Gastroesophageal sphincter (tissue), 3 donors: Measurements from ENCODE around the gene ADGRF1.

Source experiments
- EP300 ChIP-seq: sonication (generic); formaldehyde crosslinking; IDR thresholded peaks from one replicate; pipeline ENCODE4 v1.6.1; 2017; ENCODE audit warnings: antibody characterized with exemption, mild to moderate bottlenecking
- POLR2A ChIP-seq, 2 donors: fragments of 450-650 bp; IDR thresholded peaks; one replicate each; pipeline ENCODE4 v1.6.1; 2017; ENCODE audit warnings: antibody characterized with exemption in 2 of 2, mild to moderate bottlenecking in 2 of 2, moderate library complexity in 1 of 2
- POLR2AphosphoS5 ChIP-seq: sonication (generic); formaldehyde crosslinking; IDR thresholded peaks from one replicate; pipeline ENCODE4 v1.6.1; 2017; ENCODE audit warnings: antibody characterized with exemption
- TF ChIP-seq, protein P1 (sequence below), 4 experiments: fragments of 200-600 bp in 2 of 4; fragments of 450-650 bp in 2 of 4; sonication (generic) in 1 of 4; IDR thresholded peaks; one replicate each; pipeline ENCODE4 v1.5.1; 2017 to 2019; ENCODE audit warnings: antibody characterized with exemption in 4 of 4, mild to moderate bottlenecking in 2 of 4, moderate library complexity in 2 of 4

- TF ChIP-seq, protein P1, sequence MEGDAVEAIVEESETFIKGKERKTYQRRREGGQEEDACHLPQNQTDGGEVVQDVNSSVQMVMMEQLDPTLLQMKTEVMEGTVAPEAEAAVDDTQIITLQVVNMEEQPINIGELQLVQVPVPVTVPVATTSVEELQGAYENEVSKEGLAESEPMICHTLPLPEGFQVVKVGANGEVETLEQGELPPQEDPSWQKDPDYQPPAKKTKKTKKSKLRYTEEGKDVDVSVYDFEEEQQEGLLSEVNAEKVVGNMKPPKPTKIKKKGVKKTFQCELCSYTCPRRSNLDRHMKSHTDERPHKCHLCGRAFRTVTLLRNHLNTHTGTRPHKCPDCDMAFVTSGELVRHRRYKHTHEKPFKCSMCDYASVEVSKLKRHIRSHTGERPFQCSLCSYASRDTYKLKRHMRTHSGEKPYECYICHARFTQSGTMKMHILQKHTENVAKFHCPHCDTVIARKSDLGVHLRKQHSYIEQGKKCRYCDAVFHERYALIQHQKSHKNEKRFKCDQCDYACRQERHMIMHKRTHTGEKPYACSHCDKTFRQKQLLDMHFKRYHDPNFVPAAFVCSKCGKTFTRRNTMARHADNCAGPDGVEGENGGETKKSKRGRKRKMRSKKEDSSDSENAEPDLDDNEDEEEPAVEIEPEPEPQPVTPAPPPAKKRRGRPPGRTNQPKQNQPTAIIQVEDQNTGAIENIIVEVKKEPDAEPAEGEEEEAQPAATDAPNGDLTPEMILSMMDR (IDR thresholded peaks at IDR 0.05), result no peak
- TF ChIP-seq POLR2AphosphoS5, result no peak
- no peak for TF ChIP-seq POLR2A (IDR thresholded peaks at IDR 0.05)
- no peak for TF ChIP-seq EP300
These were observed 33.0 kb upstream of the ADGRF1 start for GRCh38 chr6:47075168-47075567.
